H9 (cell line): ENCODE results near the gene HPGD. TPM values are rescaled to one million over a fixed set of nuclear protein-coding genes. Genes with fewer than 3 reads are reported as not detected.

Source experiments
- DNase-seq: peaks from one replicate; pipeline ENCODE4 v3.0.0-alpha.2; 2017
- H2AFZ ChIP-seq: one replicate; pipeline ENCODE4 v1.6.1; 2013; ENCODE audit warnings: mild to moderate bottlenecking, low read length, control low read depth, moderate library complexity
- H2AK5ac ChIP-seq: 2 replicates; pipeline ENCODE4 v1.6.1; 2013; ENCODE audit warnings: low read length, control low read depth, mixed read lengths; ENCODE audit not compliant: insufficient read length
- H2BK120ac ChIP-seq: one replicate; pipeline ENCODE4 v1.6.1; 2013; ENCODE audit warnings: low read depth, mild to moderate bottlenecking, low read length, control low read depth, inconsistent platforms; ENCODE audit not compliant: poor library complexity, severe bottlenecking
- H2BK12ac ChIP-seq: 2 replicates; pipeline ENCODE4 v1.6.1; 2013; ENCODE audit warnings: low read length, control low read depth, mixed read lengths, low read depth; ENCODE audit not compliant: insufficient read length
- H2BK15ac ChIP-seq: 2 replicates; pipeline ENCODE4 v1.6.1; 2013; ENCODE audit warnings: low read depth, low read length, control low read depth
- H2BK20ac ChIP-seq: one replicate; pipeline ENCODE4 v1.6.1; 2013; ENCODE audit warnings: low read depth, mild to moderate bottlenecking, low read length, control low read depth, inconsistent platforms; ENCODE audit not compliant: poor library complexity, severe bottlenecking
- H2BK5ac ChIP-seq: 2 replicates; pipeline ENCODE4 v1.6.1; 2013; ENCODE audit warnings: low read length, control low read depth, mixed read lengths; ENCODE audit not compliant: insufficient read length
- H3K14ac ChIP-seq: 2 replicates; pipeline ENCODE4 v1.6.1; 2013; ENCODE audit warnings: low read length, control low read depth; ENCODE audit not compliant: insufficient read depth
- H3K18ac ChIP-seq: 2 replicates; pipeline ENCODE4 v1.6.1; 2013; ENCODE audit warnings: low read depth, mild to moderate bottlenecking, mixed read lengths, low read length, control low read depth; ENCODE audit not compliant: insufficient read length
- H3K23ac ChIP-seq: 2 replicates; pipeline ENCODE4 v1.6.1; 2013; ENCODE audit warnings: low read length, control low read depth, mixed read lengths, low read depth; ENCODE audit not compliant: insufficient read length
- H3K23me2 ChIP-seq: 2 replicates; pipeline ENCODE4 v1.6.1; 2013; ENCODE audit warnings: low read depth, mild to moderate bottlenecking, mixed read lengths, low read length, control low read depth; ENCODE audit not compliant: insufficient read length, poor library complexity, severe bottlenecking
- H3K27ac ChIP-seq: 2 replicates; pipeline ENCODE4 v1.5.1; 2013; ENCODE audit warnings: low read length, control low read depth, mixed read lengths, low read depth; ENCODE audit not compliant: insufficient read length
- H3K27me3 ChIP-seq: 2 replicates; pipeline ENCODE4 v1.6.1; 2013; ENCODE audit warnings: low read length, control low read depth, inconsistent platforms; ENCODE audit not compliant: insufficient read depth
- H3K4ac ChIP-seq: 2 replicates; pipeline ENCODE4 v1.6.1; 2013; ENCODE audit warnings: low read depth, mild to moderate bottlenecking, control low read depth, inconsistent platforms, low read length, moderate library complexity
- H3K4me1 ChIP-seq: 2 replicates; pipeline ENCODE4 v1.6.1; 2013; ENCODE audit warnings: low read length, control low read depth, inconsistent platforms; ENCODE audit not compliant: insufficient read depth
- H3K4me2 ChIP-seq: 2 replicates; pipeline ENCODE4 v1.6.1; 2013; ENCODE audit warnings: low read length, control low read depth, mixed read lengths; ENCODE audit not compliant: insufficient read length, insufficient read depth
- H3K56ac ChIP-seq: 2 replicates; pipeline ENCODE4 v1.6.1; 2013; ENCODE audit warnings: low read depth, mild to moderate bottlenecking, mixed read lengths, low read length, control low read depth; ENCODE audit not compliant: insufficient read length
- H3K79me1 ChIP-seq: 2 replicates; pipeline ENCODE4 v1.6.1; 2013; ENCODE audit warnings: low read depth, mild to moderate bottlenecking, moderate library complexity, low read length, control low read depth, inconsistent platforms; ENCODE audit not compliant: insufficient read depth, poor library complexity, severe bottlenecking
- H3K79me2 ChIP-seq: 2 replicates; pipeline ENCODE4 v1.6.1; 2013; ENCODE audit warnings: low read length, control low read depth, inconsistent platforms; ENCODE audit not compliant: insufficient read depth
- H3K9ac ChIP-seq: 2 replicates; pipeline ENCODE4 v1.6.1; 2013; ENCODE audit warnings: low read length, control low read depth, mixed read lengths; ENCODE audit not compliant: insufficient read length; ENCODE audit errors: extremely low read depth
- H3K9me3 ChIP-seq: one replicate; pipeline ENCODE4 v1.6.1; 2013; ENCODE audit warnings: low read depth, low read length, inconsistent platforms; ENCODE audit not compliant: control insufficient read depth
- H3T11ph ChIP-seq: one replicate; pipeline ENCODE4 v1.6.1; 2013; ENCODE audit warnings: mild to moderate bottlenecking, low read length, control low read depth, inconsistent platforms
- H4K20me1 ChIP-seq: one replicate; pipeline ENCODE4 v1.6.1; 2013; ENCODE audit not compliant: control insufficient read depth, insufficient read length, insufficient read depth
- H4K5ac ChIP-seq: 2 replicates; pipeline ENCODE4 v1.6.1; 2013; ENCODE audit warnings: low read depth, mild to moderate bottlenecking, mixed read lengths, low read length, control low read depth; ENCODE audit not compliant: insufficient read length
- H4K8ac ChIP-seq: replicated peaks from 2 replicates; pipeline ENCODE4 v1.6.1; 2013; ENCODE audit warnings: low read length, control low read depth, mixed read lengths, low read depth; ENCODE audit not compliant: insufficient read length
- H4K91ac ChIP-seq: 2 replicates; pipeline ENCODE4 v1.6.1; 2013; ENCODE audit warnings: low read depth, mild to moderate bottlenecking, moderate library complexity, mixed read lengths, low read length, control low read depth; ENCODE audit not compliant: insufficient read length
- H3K27ac Mint-ChIP-seq, 3 experiments: 2 replicates in 2 of 3; 3 replicates in 1 of 3; pipeline ENCODE4 v1.8.0; 2020 to 2021; ENCODE audit warnings: mixed read lengths in 3 of 3, mild to moderate bottlenecking in 1 of 3, moderate library complexity in 1 of 3
- H3K27me3 Mint-ChIP-seq: 2 replicates; pipeline ENCODE4 v1.8.0; 2021; ENCODE audit warnings: low read depth, mild to moderate bottlenecking, moderate library complexity, mixed read lengths
- H3K36me3 Mint-ChIP-seq, 3 experiments: 2 replicates in 2 of 3; 3 replicates in 1 of 3; pipeline ENCODE4 v1.8.0; 2020 to 2021; ENCODE audit warnings: low read depth in 3 of 3, mixed read lengths in 3 of 3; ENCODE audit not compliant: insufficient read depth in 1 of 3
- H3K4me1 Mint-ChIP-seq, 2 experiments: 2 replicates each; pipeline ENCODE4 v1.8.0; 2020; ENCODE audit warnings: mixed read lengths in 2 of 2
- H3K4me3 Mint-ChIP-seq, 2 experiments: 2 replicates in 1 of 2; 3 replicates in 1 of 2; pipeline ENCODE4 v1.8.0; 2020 to 2021; ENCODE audit warnings: mild to moderate bottlenecking in 2 of 2, mixed read lengths in 2 of 2, moderate library complexity in 1 of 2
- H3K9me3 Mint-ChIP-seq, 2 experiments: 2 replicates in 1 of 2; 3 replicates in 1 of 2; pipeline ENCODE4 v1.8.0; 2020; ENCODE audit warnings: mild to moderate bottlenecking in 2 of 2, mixed read lengths in 2 of 2, moderate library complexity in 1 of 2
- WGBS: extraction: QIAGEN DNeasy Blood & Tissue Kit; methylation state at CpG from one replicate; pipeline ENCODE4 v1.1.7; 2013; ENCODE audit warnings: missing lambda C conversion rate, low lambda C conversion rate, mixed read lengths; ENCODE audit not compliant: insufficient read length; ENCODE audit errors: extremely low coverage; 5-methylcytosine and 5-hydroxymethylcytosine counted together
- total RNA-seq: library from RNA; stranded (reverse); gene quantifications from 2 replicates; pipeline ENCODE4 v1.2.1, GENCODE V29; 2021
- TF ChIP-seq, protein P1 (sequence below): fragments of 200-600 bp; sonication (generic); conservative IDR thresholded peaks from 3 replicates; pipeline ENCODE4 v1.8.0; 2021; ENCODE audit warnings: antibody characterized with exemption, mild to moderate bottlenecking

HPGD gene
- total RNA-seq, 1 experiment from 2014 or later: 16.8 TPM

- peaks cover under 1 to 9% (median 1%) of the 10 kb centered on the region in 3 experiments; a peak in 6 of 7 replicates for H3K36me3 Mint-ChIP-seq
- H3K4me1 Mint-ChIP-seq: peaks cover 45 to 51% of the 10 kb centered on the region in 2 experiments
- peak; percentile 45 for DNase-seq
These were observed 37.6 kb upstream of the HPGD start for GRCh38 chr4:174559894-174560293.

More at GRCh38 chr4:174559894-174560293, 37.6 kb upstream of the HPGD start:
- no peaks in the 10 kb centered on the region for H3K79me2 ChIP-seq
- no peak overlapping the region for H4K91ac ChIP-seq
- Mint-ChIP-seq H3K27ac (peak overlapping the region; percentile 68 to 96 (median 87); a peak in 6 of 7 replicates), H3K27me3 (no peaks in the 10 kb centered on the region), H3K4me3 (no peak overlapping the region), H3K9me3 (peaks cover 0 to 3% of the 10 kb centered on the region in 2 experiments; a peak in 3 of 5 replicates)
- TF ChIP-seq, protein P1, sequence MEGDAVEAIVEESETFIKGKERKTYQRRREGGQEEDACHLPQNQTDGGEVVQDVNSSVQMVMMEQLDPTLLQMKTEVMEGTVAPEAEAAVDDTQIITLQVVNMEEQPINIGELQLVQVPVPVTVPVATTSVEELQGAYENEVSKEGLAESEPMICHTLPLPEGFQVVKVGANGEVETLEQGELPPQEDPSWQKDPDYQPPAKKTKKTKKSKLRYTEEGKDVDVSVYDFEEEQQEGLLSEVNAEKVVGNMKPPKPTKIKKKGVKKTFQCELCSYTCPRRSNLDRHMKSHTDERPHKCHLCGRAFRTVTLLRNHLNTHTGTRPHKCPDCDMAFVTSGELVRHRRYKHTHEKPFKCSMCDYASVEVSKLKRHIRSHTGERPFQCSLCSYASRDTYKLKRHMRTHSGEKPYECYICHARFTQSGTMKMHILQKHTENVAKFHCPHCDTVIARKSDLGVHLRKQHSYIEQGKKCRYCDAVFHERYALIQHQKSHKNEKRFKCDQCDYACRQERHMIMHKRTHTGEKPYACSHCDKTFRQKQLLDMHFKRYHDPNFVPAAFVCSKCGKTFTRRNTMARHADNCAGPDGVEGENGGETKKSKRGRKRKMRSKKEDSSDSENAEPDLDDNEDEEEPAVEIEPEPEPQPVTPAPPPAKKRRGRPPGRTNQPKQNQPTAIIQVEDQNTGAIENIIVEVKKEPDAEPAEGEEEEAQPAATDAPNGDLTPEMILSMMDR: no peak; the same call in 2 of the 3 replicates
- H3K27ac ChIP-seq: no peak overlapping the region
- H2BK120ac ChIP-seq: no peak overlapping the region
- no peak overlapping the region for H2BK5ac ChIP-seq
- H3K18ac ChIP-seq: no peak overlapping the region
- no peak overlapping the region for H3K23ac ChIP-seq
- no peak overlapping the region for H4K5ac ChIP-seq
- no peak overlapping the region for H3K56ac ChIP-seq
- H3K4me2 ChIP-seq: no peak overlapping the region
- no peaks in the 10 kb centered on the region for H4K20me1 ChIP-seq
- H2AFZ ChIP-seq: no peak overlapping the region
- H2BK12ac ChIP-seq: no peak overlapping the region
- no peak overlapping the region for H3K14ac ChIP-seq
- H3K23me2 ChIP-seq: no peaks in the 10 kb centered on the region
- no peaks in the 10 kb centered on the region for H3K27me3 ChIP-seq
- WGBS: no CpG with 5 or more reads among the region's 2 CpGs
- H3K9me3 ChIP-seq: no peaks in the 10 kb centered on the region
- no peaks in the 10 kb centered on the region for H3K79me1 ChIP-seq
- peaks cover 6% of the 10 kb centered on the region; the same call in 1 of the 2 replicates for H3K4me1 ChIP-seq
- no peak overlapping the region for H3K4ac ChIP-seq
- no peak overlapping the region for H4K8ac ChIP-seq
- no peak overlapping the region for H2BK15ac ChIP-seq
- no peak overlapping the region for H3T11ph ChIP-seq
- H2BK20ac ChIP-seq: no peak overlapping the region
- no peak overlapping the region for H2AK5ac ChIP-seq
- H3K9ac ChIP-seq: no peak overlapping the region
